ENCODE data around the gene TRAPPC14. TPM values are rescaled to one million over a fixed set of nuclear protein-coding genes. Genes with fewer than 3 reads are reported as not detected.

The TRAPPC14 gene
- total and polyA plus RNA-seq, 2 of the 8 experiments (the other 6 are each of a cell fraction or from before 2014, with no cell fraction given) = 11.9 to 22.1 TPM

DNA sequence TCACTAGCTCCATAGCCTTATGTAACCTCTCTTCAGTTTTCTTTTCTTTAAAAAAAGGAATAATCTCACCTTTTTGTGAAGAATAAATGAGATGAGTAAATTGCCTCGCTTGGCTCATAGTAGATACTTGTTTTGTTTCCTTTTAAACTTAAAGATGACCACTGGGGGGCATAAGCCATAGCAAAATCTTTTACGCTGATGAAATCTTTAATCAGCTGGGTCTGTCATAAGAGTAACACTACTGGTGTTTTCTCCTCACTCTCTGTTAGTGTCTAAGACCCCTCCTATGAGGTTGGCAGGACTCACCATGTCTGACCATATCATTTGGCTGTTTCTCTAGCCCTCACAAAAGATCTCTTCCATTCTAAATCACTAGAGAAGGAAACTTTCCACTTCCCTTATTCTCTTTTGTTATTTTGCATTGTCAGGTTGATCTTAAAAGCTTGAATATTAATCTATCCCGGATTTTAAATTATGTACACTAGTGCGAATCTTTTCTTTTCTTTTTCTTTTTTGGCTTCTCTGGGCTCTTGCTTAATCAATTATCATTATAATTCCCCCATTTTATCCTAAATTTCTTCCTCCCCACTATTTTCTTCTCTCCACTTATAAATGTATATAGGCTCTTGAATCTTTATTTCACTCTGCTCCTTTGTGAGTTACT lies 31.7 kb upstream of the TRAPPC14 start:
- Histone ChIP-seq H3K27me3 (replicated peaks in 1 of 4; ENCODE audit: control insufficient read depth in 3 of 4, extremely low read depth in 1 of 4, insufficient read depth in 3 of 4, low read length in 3 of 4) (no peaks in the 10 kb centered on the region; a peak in 1 of 7 replicates), H3K14ac (ENCODE audit: insufficient read length) (no peak overlapping the region), H2BK12ac (ENCODE audit: low read depth, low read length) (no peak overlapping the region), H3K9ac (replicated peaks in 1 of 4; ENCODE audit: extremely low read depth in 1 of 4, low read depth in 3 of 4, low read length in 3 of 4) (no peak overlapping the region), H2BK5ac (ENCODE audit: low read depth, low read length) (no peak overlapping the region), H3K18ac (ENCODE audit: extremely low read depth, low read length) (no peak overlapping the region), H4K91ac (replicated peaks; ENCODE audit: insufficient read length, low read length) (no peak overlapping the region), H3K9me3 (ENCODE audit: insufficient read depth in 2 of 2, low read depth in 1 of 2, low read length in 1 of 2) (no peaks in the 10 kb centered on the region), H3K4me3 (ENCODE audit: extremely low read depth in 1 of 4, insufficient read depth in 2 of 4, low read depth in 3 of 4, low read length in 4 of 4) (no peak overlapping the region), H3K36me3 (ENCODE audit: control insufficient read depth in 2 of 4, insufficient read depth in 4 of 4, low read length in 3 of 4) (no peaks in the 10 kb centered on the region), H3K23ac (ENCODE audit: insufficient read length) (no peak overlapping the region), H3K4me2 (ENCODE audit: insufficient read depth in 1 of 2, low read depth in 2 of 2, low read length in 2 of 2) (no peak overlapping the region), H2BK20ac (ENCODE audit: low read length) (no peak overlapping the region), H3K4me1 (replicated peaks in 1 of 4; ENCODE audit: control insufficient read depth in 3 of 4, insufficient read depth in 4 of 4, low read length in 3 of 4) (no peaks in the 10 kb centered on the region), H2BK15ac (ENCODE audit: low read length) (no peak overlapping the region), H4K5ac (ENCODE audit: insufficient read length, low read depth, low read length) (no peak overlapping the region), H3K56ac (replicated peaks; ENCODE audit: insufficient read length, low read depth, low read length) (no peak overlapping the region), H3K79me2 (ENCODE audit: control insufficient read depth in 1 of 2, insufficient read depth in 2 of 2, low read length in 2 of 2) (no peaks in the 10 kb centered on the region), H2AFZ (ENCODE audit: low read length) (no peak overlapping the region), H3K4ac (replicated peaks; ENCODE audit: insufficient read length, low read depth, low read length) (no peak overlapping the region), H3K79me1 (ENCODE audit: low read depth, low read length) (no peaks in the 10 kb centered on the region), H4K20me1 (replicated peaks in 1 of 2; ENCODE audit: control insufficient read depth in 1 of 2, insufficient read depth in 2 of 2, low read length in 2 of 2) (no peaks in the 10 kb centered on the region), H3K27ac (ENCODE audit: low read depth, low read length) (no peak overlapping the region), H2AK5ac (ENCODE audit: low read depth, low read length) (no peak overlapping the region), H4K8ac (ENCODE audit: extremely low read depth, insufficient read depth, low read length) (no peak overlapping the region), H3K23me2 (ENCODE audit: low read depth, low read length) (no peaks in the 10 kb centered on the region), H2BK120ac (replicated peaks; ENCODE audit: low read depth, low read length) (no peak overlapping the region)
- TF ChIP-seq RXRA (IDR thresholded peaks at IDR 0.05; ENCODE audit: insufficient read depth, low read depth, low read length) = no peak
- TF ChIP-seq, protein P1, sequence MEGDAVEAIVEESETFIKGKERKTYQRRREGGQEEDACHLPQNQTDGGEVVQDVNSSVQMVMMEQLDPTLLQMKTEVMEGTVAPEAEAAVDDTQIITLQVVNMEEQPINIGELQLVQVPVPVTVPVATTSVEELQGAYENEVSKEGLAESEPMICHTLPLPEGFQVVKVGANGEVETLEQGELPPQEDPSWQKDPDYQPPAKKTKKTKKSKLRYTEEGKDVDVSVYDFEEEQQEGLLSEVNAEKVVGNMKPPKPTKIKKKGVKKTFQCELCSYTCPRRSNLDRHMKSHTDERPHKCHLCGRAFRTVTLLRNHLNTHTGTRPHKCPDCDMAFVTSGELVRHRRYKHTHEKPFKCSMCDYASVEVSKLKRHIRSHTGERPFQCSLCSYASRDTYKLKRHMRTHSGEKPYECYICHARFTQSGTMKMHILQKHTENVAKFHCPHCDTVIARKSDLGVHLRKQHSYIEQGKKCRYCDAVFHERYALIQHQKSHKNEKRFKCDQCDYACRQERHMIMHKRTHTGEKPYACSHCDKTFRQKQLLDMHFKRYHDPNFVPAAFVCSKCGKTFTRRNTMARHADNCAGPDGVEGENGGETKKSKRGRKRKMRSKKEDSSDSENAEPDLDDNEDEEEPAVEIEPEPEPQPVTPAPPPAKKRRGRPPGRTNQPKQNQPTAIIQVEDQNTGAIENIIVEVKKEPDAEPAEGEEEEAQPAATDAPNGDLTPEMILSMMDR (IDR thresholded peaks at IDR 0.05; ENCODE audit: control extremely low read depth in 1 of 3, insufficient read depth in 1 of 3, low read depth in 1 of 3, low read length in 3 of 3) = peak in 1 of 3 experiments; percentile 15; a peak in 2 of 4 replicates
- TF ChIP-seq RAD21 (IDR thresholded peaks at IDR 0.05 in 1 of 2, conservative IDR thresholded peaks at IDR 0.05 in 1 of 2; ENCODE audit: low read depth in 2 of 2, low read length in 2 of 2) = peak; percentile 7; a peak in 1 of 4 replicates
- FAIRE-seq (no peak), DNase-seq (ENCODE audit: low read depth in 1 of 2, low spot score in 2 of 2) (no peak)
- POLR2A ChIA-PET (ENCODE audit: partially characterized antibody) = interaction anchor here (0.6 to 1.8 kb wide), 3 partner anchors 8 to 89 kb away, joined by 3 read pairs; partner anchors contain the start of genes AP4M1 and MCM7
- CTCF ChIA-PET (ENCODE audit: partially characterized antibody) = interaction anchor here (0.8 to 3.5 kb wide), 12 partner anchors 10 to 313 kb away, joined by 3 to 16 read pairs (median 4); partner anchors contain the start of genes GPC2 and STAG3
- 84% methylated on average over 4 of the region's 4 CpGs; no CpG with 5 or more reads in 1 of the 2 experiments for WGBS, 2 experiments (ENCODE audit: extremely low coverage in 1 of 2, insufficient coverage in 1 of 2, insufficient read length in 1 of 2, insufficient replicate concordance in 2 of 2, low coverage in 1 of 2, low lambda C conversion rate in 2 of 2, missing lambda C conversion rate in 1 of 2)

Measured in H1 (cell line).